Daoy (cell line): ENCODE results near the gene COG8. TPM values are rescaled to one million over a fixed set of nuclear protein-coding genes. Genes with fewer than 3 reads are reported as not detected.

Experiments used
- DNase-seq: peaks from one replicate; pipeline ENCODE4 v3.0.0-alpha.2; 2015; ENCODE audit warnings: low read depth
- total RNA-seq: library from RNA; depleted of rRNA; stranded (reverse); fragments of >200 nt; shearing (Covaris generic); gene quantifications from 2 replicates; pipeline ENCODE4 v1.2.3, GENCODE V29; 2014; rRNA removed

The COG8 gene
- total RNA-seq, 1 experiment from 2014 or later: 31.8 TPM

DNA sequence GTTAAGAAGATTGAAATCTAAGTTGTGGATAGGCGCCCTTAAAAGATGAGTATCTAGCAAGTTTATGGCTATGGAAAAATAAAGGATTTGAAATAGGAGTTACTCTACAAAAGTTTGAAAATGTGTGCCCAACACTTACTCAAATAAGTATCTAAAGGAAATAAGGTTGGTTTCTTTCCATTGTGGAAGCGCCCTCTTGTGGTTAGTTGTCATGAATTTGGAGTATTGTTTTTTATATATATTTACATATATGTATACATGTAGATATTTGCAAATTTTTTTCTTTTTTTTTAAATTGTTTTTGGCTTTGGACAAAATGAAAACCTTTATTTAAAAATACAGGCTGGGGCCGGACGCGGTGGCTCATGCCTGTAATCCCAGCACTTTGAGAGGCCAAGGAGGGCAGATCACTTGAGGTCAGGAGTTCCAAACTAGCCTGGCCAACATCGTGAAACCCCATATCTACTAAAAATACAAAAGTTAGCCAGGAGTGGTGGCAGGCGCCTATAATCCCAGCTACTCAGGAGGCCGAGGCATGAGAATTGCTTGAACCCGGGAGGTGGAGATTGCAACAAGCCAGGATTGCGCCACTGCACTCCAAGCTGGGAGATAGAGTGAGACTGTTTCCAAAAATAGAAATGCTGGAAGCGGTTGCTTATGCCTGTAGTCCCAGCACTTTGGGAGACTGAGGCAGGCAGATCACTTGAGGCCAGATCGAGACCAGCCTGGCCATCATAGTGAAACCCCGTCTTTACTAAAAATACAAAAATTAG lies 52.2 kb downstream of the COG8 start:
- peak; percentile 31 for DNase-seq

DNA sequence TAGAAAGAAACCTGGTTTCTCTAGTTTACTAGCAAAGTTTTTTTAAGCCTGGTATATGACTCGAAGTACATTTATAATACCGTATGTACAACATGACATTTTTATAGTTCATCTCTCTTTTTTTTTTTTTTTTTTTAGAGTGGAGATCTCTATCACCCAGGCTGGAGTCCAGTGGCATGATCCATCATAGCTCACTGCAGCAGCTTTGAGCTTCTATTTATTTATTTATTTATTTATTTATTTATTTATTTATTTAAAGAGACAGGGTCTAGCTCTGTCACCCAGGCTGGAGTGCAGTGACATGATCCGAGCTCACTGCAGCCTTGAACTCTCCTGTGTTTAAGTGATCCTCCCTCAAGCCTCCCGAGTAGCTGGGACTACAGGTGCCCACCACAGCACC lies 54.1 kb downstream of the COG8 start:
- DNase-seq: no peak

DNA sequence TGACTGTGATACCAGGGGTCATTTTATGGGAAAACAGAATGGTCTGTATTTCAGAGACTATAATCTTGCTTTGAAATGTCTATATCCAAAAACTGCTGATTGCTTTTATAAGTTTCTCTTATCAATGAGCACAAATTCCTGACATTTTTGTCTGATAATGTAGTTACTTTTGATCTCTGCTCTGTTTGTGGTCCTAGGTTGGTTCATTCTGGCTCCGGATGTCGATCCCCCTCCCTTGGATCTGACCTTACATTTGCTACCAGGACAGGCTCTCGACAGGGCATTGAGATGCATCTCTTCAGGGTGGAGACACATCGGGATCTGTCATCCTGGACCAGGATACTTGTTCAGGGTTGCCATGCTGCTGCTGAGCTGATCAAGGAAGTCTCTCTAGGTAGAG lies 55.5 kb downstream of the COG8 start:
- DNase-seq: no peak

DNA sequence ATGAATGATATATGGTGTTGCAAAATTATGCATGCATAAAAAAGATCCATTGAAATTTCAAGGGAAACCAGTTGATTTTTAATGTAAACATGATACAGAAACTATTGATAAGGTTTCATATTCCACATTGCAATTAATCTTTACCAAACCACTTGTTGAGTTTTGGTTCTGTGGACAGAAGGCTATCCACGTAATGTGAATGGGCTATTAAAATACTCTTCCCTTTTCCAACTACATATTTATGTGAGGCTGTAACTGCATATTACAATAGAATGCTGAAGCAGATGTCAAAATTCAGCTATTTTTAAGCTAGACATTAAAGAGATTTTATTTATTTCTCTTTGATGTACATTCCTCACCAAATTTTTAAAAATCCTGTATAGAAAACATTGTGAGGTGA lies 62.0 kb downstream of the COG8 start:
- no peak for DNase-seq

Other genes starting within 250 kb of the COG8 start
- gene HAS3, start 233.9 kb downstream of the COG8 start, total RNA-seq: 0.09 and 1.5 TPM in 2 replicates
- gene CHTF8, start 207.0 kb downstream of the COG8 start, total RNA-seq: 32.7 and 46.9 TPM in 2 replicates
- 24.3 and 47.0 TPM in 2 replicates for gene UTP4, start 206.9 kb downstream of the COG8 start, total RNA-seq
- gene SNTB2, start 152.4 kb downstream of the COG8 start, total RNA-seq: 5.6 and 6.8 TPM in 2 replicates
- gene VPS4A, start 28.2 kb downstream of the COG8 start, total RNA-seq: 14.1 and 16.6 TPM in 2 replicates
- gene PDF, start 9.0 kb downstream of the COG8 start, total RNA-seq: 32.1 and 60.8 TPM in 2 replicates
- 41.9 and 43.7 TPM in 2 replicates for gene NIP7, start 208 bp upstream of the COG8 start, total RNA-seq
- not detected in 2 replicates for gene TMED6, start 12.2 kb upstream of the COG8 start, total RNA-seq
- gene TERF2, start 46.4 kb upstream of the COG8 start, total RNA-seq: 3.7 and 8.5 TPM in 2 replicates
- 44.7 and 47.4 TPM in 2 replicates for gene CYB5B, start 85.1 kb upstream of the COG8 start, total RNA-seq
- 1.7 and 2.3 TPM in 2 replicates for gene NFAT5, start 226.4 kb upstream of the COG8 start, total RNA-seq